Ovary (tissue), 3 donors: Measurements from ENCODE around the gene DNAAF1.

Experiments used
- POLR2A ChIP-seq: fragments of 450-650 bp; IDR thresholded peaks from one replicate; pipeline ENCODE4 v1.6.1; 2017; ENCODE audit warnings: antibody characterized with exemption, mild to moderate bottlenecking, moderate library complexity
- TF ChIP-seq, protein P1 (sequence below), 3 donors: fragments of 450-650 bp in 2 of 3; fragments of 200-600 bp in 1 of 3; IDR thresholded peaks; one replicate each; pipeline versions ENCODE4 v1.5.1 to v1.8.0; 2016 to 2022; ENCODE audit warnings: antibody characterized with exemption in 3 of 3, mild to moderate bottlenecking in 1 of 3
- donor health status: DM: no; HTN: no; CAD: no.

GRCh38 chr16:84196727-84197394, 51.8 kb downstream of the DNAAF1 start:
- TF ChIP-seq, protein P1, sequence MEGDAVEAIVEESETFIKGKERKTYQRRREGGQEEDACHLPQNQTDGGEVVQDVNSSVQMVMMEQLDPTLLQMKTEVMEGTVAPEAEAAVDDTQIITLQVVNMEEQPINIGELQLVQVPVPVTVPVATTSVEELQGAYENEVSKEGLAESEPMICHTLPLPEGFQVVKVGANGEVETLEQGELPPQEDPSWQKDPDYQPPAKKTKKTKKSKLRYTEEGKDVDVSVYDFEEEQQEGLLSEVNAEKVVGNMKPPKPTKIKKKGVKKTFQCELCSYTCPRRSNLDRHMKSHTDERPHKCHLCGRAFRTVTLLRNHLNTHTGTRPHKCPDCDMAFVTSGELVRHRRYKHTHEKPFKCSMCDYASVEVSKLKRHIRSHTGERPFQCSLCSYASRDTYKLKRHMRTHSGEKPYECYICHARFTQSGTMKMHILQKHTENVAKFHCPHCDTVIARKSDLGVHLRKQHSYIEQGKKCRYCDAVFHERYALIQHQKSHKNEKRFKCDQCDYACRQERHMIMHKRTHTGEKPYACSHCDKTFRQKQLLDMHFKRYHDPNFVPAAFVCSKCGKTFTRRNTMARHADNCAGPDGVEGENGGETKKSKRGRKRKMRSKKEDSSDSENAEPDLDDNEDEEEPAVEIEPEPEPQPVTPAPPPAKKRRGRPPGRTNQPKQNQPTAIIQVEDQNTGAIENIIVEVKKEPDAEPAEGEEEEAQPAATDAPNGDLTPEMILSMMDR (IDR thresholded peaks at IDR 0.05) = no peak
- TF ChIP-seq POLR2A = no peak
